Esophagus (tissue), 2 donors: Measurements from ENCODE around the gene NCAN. TPM values are rescaled to one million over a fixed set of nuclear protein-coding genes. Genes with fewer than 3 reads are reported as not detected.

Experiments used
- H3K27ac ChIP-seq, 2 donors: one replicate each; pipeline ENCODE4 v1.5.1; 2013; ENCODE audit warnings: low read depth in 2 of 2, mild to moderate bottlenecking in 2 of 2, inconsistent platforms in 1 of 2, low read length in 1 of 2, moderate library complexity in 1 of 2
- H3K27me3 ChIP-seq, 2 donors: one replicate each; pipeline ENCODE4 v1.6.1; 2013; ENCODE audit warnings: low read length in 2 of 2, control low read depth in 1 of 2, mild to moderate bottlenecking in 1 of 2; ENCODE audit not compliant: insufficient read depth in 2 of 2, control insufficient read depth in 1 of 2
- H3K36me3 ChIP-seq, 2 donors: one replicate each; pipeline ENCODE4 v1.6.1; 2013; ENCODE audit warnings: low read length in 1 of 2; ENCODE audit not compliant: control insufficient read depth in 2 of 2, insufficient read depth in 2 of 2
- H3K4me1 ChIP-seq, 2 donors: one replicate each; pipeline ENCODE4 v1.6.1; 2013; ENCODE audit warnings: low read length in 1 of 2; ENCODE audit not compliant: control insufficient read depth in 2 of 2, insufficient read depth in 2 of 2
- H3K4me3 ChIP-seq, 2 donors: one replicate each; pipeline ENCODE4 v1.5.1; 2013; ENCODE audit warnings: low read length in 2 of 2, mild to moderate bottlenecking in 2 of 2, low read depth in 1 of 2, moderate library complexity in 1 of 2
- H3K9me3 ChIP-seq, 2 donors: one replicate each; pipeline ENCODE4 v1.6.1; 2013; ENCODE audit warnings: mild to moderate bottlenecking in 2 of 2, low read depth in 1 of 2, low read length in 1 of 2, moderate library complexity in 1 of 2; ENCODE audit not compliant: control insufficient read depth in 2 of 2, insufficient read depth in 1 of 2
- WGBS, 2 donors: extraction: QIAGEN DNeasy Blood & Tissue Kit; methylation state at CpG; one replicate each; pipeline ENCODE4 v1.1.7; 2013; 5-methylcytosine and 5-hydroxymethylcytosine counted together
- polyA plus RNA-seq, 2 donors: library from polyadenylated mRNA; stranded (reverse); fragments of 200-250 nt; gene quantifications; one replicate each; pipeline ENCODE4 v1.2.3, GENCODE V29; 2013
- donor health status: healthy with polysubstance abuse.
- donor health status: Bipolar disorder and iron deficiency.

NCAN gene
- polyA plus RNA-seq, 2 donors = 0.01 to 0.02 TPM

DNA sequence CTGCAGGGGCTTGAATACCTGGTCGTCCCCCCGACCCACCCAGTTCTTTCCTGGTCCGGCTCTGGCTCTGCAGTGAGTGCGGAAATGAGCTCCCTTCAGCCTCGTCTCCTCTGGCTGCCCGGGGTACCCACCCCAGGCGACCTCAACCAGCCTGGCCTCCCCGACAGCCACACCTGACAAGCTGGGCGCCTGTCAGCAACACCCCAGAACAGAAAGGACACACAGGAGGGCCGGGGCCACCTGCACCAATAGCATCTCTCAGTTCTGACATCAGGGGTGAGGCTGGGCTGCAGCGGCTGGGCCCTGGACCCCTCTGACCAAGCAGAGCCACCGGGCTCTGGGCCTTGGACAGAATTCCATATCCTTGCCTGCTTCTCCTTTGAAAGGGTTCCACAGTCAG is 88.9 kb downstream of the NCAN start:
- no peaks in the 10 kb centered on the region for H3K9me3 ChIP-seq
- H3K27me3 ChIP-seq = no peaks in the 10 kb centered on the region
- H3K4me1 ChIP-seq = no peaks in the 10 kb centered on the region
- WGBS, 2 donors = 96 to 97% methylated on average over 12 of the region's 12 CpGs
- H3K27ac ChIP-seq = no peak overlapping the region
- no peak overlapping the region for H3K4me3 ChIP-seq
- peaks cover 10 to 50% of the 10 kb centered on the region in 2 donors for H3K36me3 ChIP-seq

Other genes with a start within 250 kb of the NCAN start
- gene SUGP2, start 178.4 kb upstream of the NCAN start, polyA plus RNA-seq = 10 to 100 TPM; 22.8 to 46.7 TPM
- 10 to 100 TPM; 18.2 to 22.1 TPM for gene ARMC6, start 178.4 kb upstream of the NCAN start, polyA plus RNA-seq
- 1 to 10 TPM; 4.1 to 4.2 TPM for gene SLC25A42, start 148.0 kb upstream of the NCAN start, polyA plus RNA-seq
- gene TMEM161A, start 73.5 kb upstream of the NCAN start, polyA plus RNA-seq = 10 to 100 TPM; 17.6 to 19.1 TPM
- under 1 TPM; 0.31 to 0.63 TPM for gene MEF2B, start 41.7 kb upstream of the NCAN start, polyA plus RNA-seq
- 10 to 100 TPM; 18.3 to 22.8 TPM for gene BORCS8, start 19.8 kb upstream of the NCAN start, polyA plus RNA-seq
- 10 to 100 TPM; 73.6 to 94.1 TPM for gene RFXANK, start 19.7 kb upstream of the NCAN start, polyA plus RNA-seq
- 10 to 100 TPM; 20.1 to 21.9 TPM for gene NR2C2AP, start 8.5 kb upstream of the NCAN start, polyA plus RNA-seq
- under 1 TPM; 0.04 to 0.20 TPM for gene TM6SF2, start 61.3 kb downstream of the NCAN start, polyA plus RNA-seq
- 10 to 100 TPM; 27.8 to 42.6 TPM for gene SUGP1, start 108.6 kb downstream of the NCAN start, polyA plus RNA-seq
- gene MAU2, start 108.9 kb downstream of the NCAN start, polyA plus RNA-seq = 10 to 100 TPM; 19.6 to 35.6 TPM
- gene GATAD2A, start 193.7 kb downstream of the NCAN start, polyA plus RNA-seq = 10 to 100 TPM; 13.9 to 21.0 TPM